Hematopoietic multipotent progenitor cell treated with erythropoietin and hydrocortisone succinate and interleukin-3 and kit ligand, for 15 days (in vitro differentiated cells): ENCODE measurements around the gene MTAP.

Source experiments
- DNase-seq: peaks from one replicate; pipeline ENCODE4 v3.0.0-alpha.2; 2015; ENCODE audit warnings: low spot score

The MTAP gene

GRCh38 chr9:21802418-21803000 is at the start of gene MTAP:
Gene MTAP, plus strand, starts transcription at chr9:21802636. Its CDS starts 113 bp downstream, at chr9:21802749.
- peak; percentile 47 for DNase-seq

GRCh38 chr9:21753523-21753922 is 48.9 kb upstream of the MTAP start:
- no peak for DNase-seq

- DNase-seq, result no peak
These were observed 47.7 kb upstream of the MTAP start for GRCh38 chr9:21754741-21755140.

- no peak for DNase-seq
These were observed 43.9 kb upstream of the MTAP start for GRCh38 chr9:21758540-21758939.

GRCh38 chr9:21761309-21761901 is 41.0 kb upstream of the MTAP start:
- DNase-seq, result no peak

- DNase-seq, result no peak
These were observed 40.4 kb upstream of the MTAP start for GRCh38 chr9:21762064-21762463.

- no peak for DNase-seq
These were observed 37.6 kb upstream of the MTAP start for GRCh38 chr9:21764846-21765245.

GRCh38 chr9:21766096-21766495 is 36.3 kb upstream of the MTAP start:
- no peak for DNase-seq

GRCh38 chr9:21770871-21771560 is 31.4 kb upstream of the MTAP start:
- DNase-seq, result no peak

GRCh38 chr9:21777701-21778100 is 24.7 kb upstream of the MTAP start:
- no peak for DNase-seq

GRCh38 chr9:21778304-21778703 is 24.1 kb upstream of the MTAP start:
- DNase-seq, result no peak

GRCh38 chr9:21779397-21779796 is 23.0 kb upstream of the MTAP start:
- no peak for DNase-seq

GRCh38 chr9:21781656-21782055 is 20.8 kb upstream of the MTAP start:
- no peak for DNase-seq

- DNase-seq, result no peak
These were observed 20.2 kb upstream of the MTAP start for GRCh38 chr9:21782205-21782604.

GRCh38 chr9:21788752-21789151 is 13.7 kb upstream of the MTAP start:
- no peak for DNase-seq

GRCh38 chr9:21789541-21790037 is 12.8 kb upstream of the MTAP start:
- peak; percentile 71 for DNase-seq

GRCh38 chr9:21795483-21795882 is 7.0 kb upstream of the MTAP start:
- no peak for DNase-seq

- DNase-seq, result no peak
These were observed 5.7 kb upstream of the MTAP start for GRCh38 chr9:21796768-21797167.

- no peak for DNase-seq
These were observed 1.3 kb upstream of the MTAP start for GRCh38 chr9:21800931-21801682.

- no peak for DNase-seq
These were observed 586 bp upstream of the MTAP start for GRCh38 chr9:21801683-21802417.

- DNase-seq, result no peak
These were observed 1.2 kb downstream of the MTAP start for GRCh38 chr9:21803649-21804048.

- no peak for DNase-seq
These were observed 1.9 kb downstream of the MTAP start for GRCh38 chr9:21804331-21804730.
